Lower leg skin (tissue), 4 donors: Measurements from ENCODE around the gene C19orf47. TPM values are rescaled to one million over a fixed set of nuclear protein-coding genes. Genes with fewer than 3 reads are reported as not detected.

Experiments
- DNase-seq, 2 donors: peaks; one replicate each; pipeline ENCODE4 v3.0.0-alpha.2; 2019; ENCODE audit warnings: low spot score in 2 of 2
- H3K4me3 ChIP-seq: fragments of 200-600 bp; sonication (generic); 2 replicates; pipeline ENCODE4 v1.5.1; 2017; ENCODE audit warnings: mild to moderate bottlenecking, low read depth; ENCODE audit not compliant: poor library complexity, severe bottlenecking
- CTCF ChIP-seq, 3 donors: fragments of 450-650 bp; IDR thresholded peaks; one replicate each; pipeline ENCODE4 v1.5.1; 2016; ENCODE audit warnings: antibody characterized with exemption in 3 of 3, mild to moderate bottlenecking in 3 of 3, moderate library complexity in 2 of 3
- POLR2A ChIP-seq, 2 donors: fragments of 450-650 bp; IDR thresholded peaks; one replicate each; pipeline ENCODE4 v1.6.1; 2016 to 2017; ENCODE audit warnings: antibody characterized with exemption in 2 of 2, mild to moderate bottlenecking in 1 of 2, moderate library complexity in 1 of 2
- WGBS, 2 donors: methylation state at CpG; one replicate each; pipeline ENCODE4 v1.1.5; 2018; 5-methylcytosine and 5-hydroxymethylcytosine counted together
- intact Hi-C: fragments of 100-400 bp; cut with DNase I; formaldehyde crosslinking; loops from one replicate; pipeline ENCODE4 v1.15.0; 2023; ENCODE audit warnings: low total_unique reads
- total RNA-seq, 4 donors: library from RNA; depleted of rRNA; stranded (reverse); fragments of >200 nt; gene quantifications; one replicate each; pipeline ENCODE4 v1.1.0, GENCODE V29; 2016

Gene C19orf47
- total RNA-seq, 4 donors from 2014 or later: 10.5 to 29.5 (median 13.1) TPM

GRCh38 chr19:40388481-40388880 lies 40.3 kb upstream of the C19orf47 start:
- WGBS, 2 donors: 63 to 72% methylated on average over 3 of the region's 3 CpGs
- intact Hi-C loops: no loop called here
- TF ChIP-seq CTCF (IDR thresholded peaks at IDR 0.05) (no peak), POLR2A (IDR thresholded peaks at IDR 0.05) (no peak)
- H3K4me3 ChIP-seq: no peak overlapping the region
- DNase-seq: no peak

DNA sequence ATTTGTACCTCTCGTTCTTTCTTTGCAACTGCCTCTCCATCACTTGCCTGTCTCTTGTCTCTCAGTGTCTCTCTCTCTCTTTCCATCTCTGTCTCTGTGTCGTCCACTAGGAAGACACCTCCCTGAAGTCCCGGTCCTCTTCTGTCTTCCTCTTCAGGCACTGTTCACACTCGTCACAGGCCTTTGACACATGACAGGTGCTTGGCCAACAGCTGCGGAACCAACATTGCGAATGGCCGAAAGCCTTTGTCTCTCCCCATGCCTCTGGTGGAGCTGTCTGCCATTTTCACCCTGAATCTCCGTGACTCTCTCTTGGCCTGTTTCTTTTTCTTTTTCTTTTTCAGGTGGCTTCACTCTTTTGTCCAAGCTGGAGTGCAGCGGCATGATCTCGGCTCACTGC lies 39.0 kb upstream of the C19orf47 start:
- DNase-seq: no peak
- WGBS, 2 donors: 94 to 96% methylated on average over 10 of the region's 10 CpGs
- TF ChIP-seq POLR2A (IDR thresholded peaks at IDR 0.05) (no peak), CTCF (IDR thresholded peaks at IDR 0.05) (no peak)
- intact Hi-C loops: no loop called here
- no peak overlapping the region for H3K4me3 ChIP-seq

GRCh38 chr19:40383668-40384248 lies 35.6 kb upstream of the C19orf47 start:
- intact Hi-C loops: no loop called here
- TF ChIP-seq CTCF (IDR thresholded peaks at IDR 0.05): no peak
- TF ChIP-seq POLR2A (IDR thresholded peaks at IDR 0.05): no peak
- DNase-seq: no peak
- 83 to 84% methylated on average over 24 to 26 of the region's 28 CpGs for WGBS, 2 donors
- H3K4me3 ChIP-seq: no peak overlapping the region

DNA sequence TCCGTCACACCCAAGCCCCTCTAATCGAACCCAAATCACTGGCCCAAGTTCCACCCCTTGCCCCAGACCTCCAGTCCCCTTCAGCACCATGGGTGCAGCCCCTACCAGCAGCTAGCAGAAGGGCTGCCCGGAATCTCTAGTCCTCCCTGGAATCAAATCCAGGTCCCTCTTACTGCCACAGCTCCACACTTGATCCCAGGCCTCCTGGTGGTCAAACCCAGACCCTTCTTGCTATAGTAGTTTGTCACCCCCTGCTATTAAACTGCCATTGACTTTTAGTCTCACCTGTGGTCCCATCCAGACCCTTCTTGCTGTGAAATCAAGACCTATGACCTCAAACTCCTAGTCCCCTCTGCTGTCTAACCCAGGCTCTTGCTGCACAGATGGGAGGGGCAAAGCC lies 33.1 kb upstream of the C19orf47 start:
- intact Hi-C loops: no loop called here
- 74 to 92% methylated on average over 3 of the region's 3 CpGs for WGBS, 2 donors
- H3K4me3 ChIP-seq: no peak overlapping the region
- no peak for DNase-seq
- TF ChIP-seq CTCF (IDR thresholded peaks at IDR 0.05) (no peak), POLR2A (IDR thresholded peaks at IDR 0.05) (no peak)

DNA sequence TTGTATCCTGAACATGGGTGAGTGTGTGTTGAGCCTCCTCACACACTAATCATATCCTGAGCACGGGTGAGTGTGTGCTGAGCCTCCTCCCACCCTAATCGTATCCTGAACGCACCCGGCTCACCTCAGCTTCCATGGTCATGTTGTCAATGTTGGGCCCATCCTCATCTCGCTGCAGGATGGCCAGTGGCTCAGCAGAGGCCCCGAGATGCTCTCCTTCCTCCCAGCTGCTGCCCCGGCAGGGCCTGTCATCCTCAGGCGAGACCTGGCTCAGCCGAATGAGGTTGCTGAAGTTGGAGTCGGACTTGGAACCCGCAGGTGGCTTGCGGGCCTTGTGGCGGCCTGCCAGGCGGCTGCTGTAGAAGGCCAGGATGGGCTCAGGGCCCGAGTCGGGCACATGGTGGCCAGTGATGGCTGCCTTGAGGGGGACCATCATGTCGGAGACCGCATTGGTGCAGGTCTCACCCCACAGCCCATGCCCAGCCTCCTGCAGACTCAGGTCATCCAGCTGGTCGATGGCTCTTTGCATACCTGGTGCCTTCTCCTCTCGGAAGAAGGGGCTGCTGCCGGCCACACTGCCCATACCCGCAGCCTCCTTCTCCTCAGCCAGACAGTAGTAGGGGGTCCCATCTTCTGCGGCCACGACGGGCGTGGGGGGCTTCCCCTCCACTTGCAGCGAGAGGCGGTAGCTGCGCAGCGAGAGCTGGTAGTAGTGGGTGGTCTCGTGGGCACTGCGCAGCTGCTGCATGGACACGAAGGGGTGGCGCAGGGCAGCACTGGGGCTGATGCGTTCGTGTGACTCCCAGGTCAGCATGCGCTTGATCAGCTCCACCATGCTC lies 32.2 kb upstream of the C19orf47 start:
- intact Hi-C loops: no loop called here
- no peak overlapping the region for H3K4me3 ChIP-seq
- TF ChIP-seq POLR2A (IDR thresholded peaks at IDR 0.05) (no peak), CTCF (IDR thresholded peaks at IDR 0.05) (no peak)
- WGBS, 2 donors: 86 to 88% methylated on average over 23 to 29 of the region's 37 CpGs
- DNase-seq: no peak
